Mesodermal cell (in vitro differentiated cells): ENCODE measurements around the gene TUBB4B.
"Not testable (repeated sequence)": the region's sequence is repeated elsewhere in the genome, so short reads cannot be mapped to it uniquely, and the experiment has no call there.

Experiments used
- H3K27ac ChIP-seq: 2 replicates; pipeline ENCODE4 v1.7.0; 2013; ENCODE audit warnings: mild to moderate bottlenecking, low read depth, low read length, moderate library complexity; ENCODE audit not compliant: severe bottlenecking
- H3K36me3 ChIP-seq: 2 replicates; pipeline ENCODE4 v1.7.1; 2013; ENCODE audit warnings: mild to moderate bottlenecking, low read length, moderate library complexity; ENCODE audit not compliant: control insufficient read depth, insufficient read depth
- H3K4me1 ChIP-seq: one replicate; pipeline ENCODE4 v1.7.1; 2013; ENCODE audit warnings: mild to moderate bottlenecking, low read length; ENCODE audit not compliant: insufficient read depth, control insufficient read depth, poor library complexity, severe bottlenecking
- H3K4me3 ChIP-seq: 2 replicates; pipeline ENCODE4 v1.7.0; 2013; ENCODE audit warnings: low read length, control low read depth, mild to moderate bottlenecking; ENCODE audit not compliant: insufficient read depth, poor library complexity, severe bottlenecking; ENCODE audit errors: extremely low read depth
- H3K9me3 ChIP-seq: 2 replicates; pipeline ENCODE4 v1.7.1; 2013; ENCODE audit warnings: mild to moderate bottlenecking, low read length, moderate library complexity; ENCODE audit not compliant: control insufficient read depth
- WGBS, 2 experiments: methylation state at CpG; one replicate each; pipeline ENCODE4 v1.1.5; 2013; ENCODE audit warnings: missing lambda C conversion rate in 2 of 2; ENCODE audit not compliant: insufficient coverage in 2 of 2; 5-methylcytosine and 5-hydroxymethylcytosine counted together

The TUBB4B gene

GRCh38 chr9:137242269-137243203 is 1.4 kb downstream of the TUBB4B start:
- Histone ChIP-seq H3K36me3 (peaks cover 27% of the 10 kb centered on the region), H3K27ac (no peak overlapping the region), H3K4me1 (peaks cover 8% of the 10 kb centered on the region), H3K4me3 (peak overlapping the region; percentile 93), H3K9me3 (no peaks in the 10 kb centered on the region)
- WGBS, 2 experiments: 86 to 87% methylated on average over 34 to 35 of the region's 36 CpGs

DNA sequence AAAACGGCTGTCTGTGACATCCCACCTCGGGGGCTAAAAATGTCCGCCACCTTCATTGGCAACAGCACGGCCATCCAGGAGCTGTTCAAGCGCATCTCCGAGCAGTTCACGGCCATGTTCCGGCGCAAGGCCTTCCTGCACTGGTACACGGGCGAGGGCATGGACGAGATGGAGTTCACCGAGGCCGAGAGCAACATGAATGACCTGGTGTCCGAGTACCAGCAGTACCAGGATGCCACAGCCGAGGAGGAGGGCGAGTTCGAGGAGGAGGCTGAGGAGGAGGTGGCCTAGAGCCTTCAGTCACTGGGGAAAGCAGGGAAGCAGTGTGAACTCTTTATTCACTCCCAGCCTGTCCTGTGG is 2.2 kb downstream of the TUBB4B start:
- WGBS, 2 experiments: 95 to 98% methylated on average over 7 to 10 of the region's 18 CpGs
- H3K4me1 ChIP-seq, H3K4me3 ChIP-seq, H3K9me3 ChIP-seq, H3K27ac ChIP-seq: not testable (repeated sequence)
- H3K36me3 ChIP-seq: peaks cover 27% of the 10 kb centered on the region

DNA sequence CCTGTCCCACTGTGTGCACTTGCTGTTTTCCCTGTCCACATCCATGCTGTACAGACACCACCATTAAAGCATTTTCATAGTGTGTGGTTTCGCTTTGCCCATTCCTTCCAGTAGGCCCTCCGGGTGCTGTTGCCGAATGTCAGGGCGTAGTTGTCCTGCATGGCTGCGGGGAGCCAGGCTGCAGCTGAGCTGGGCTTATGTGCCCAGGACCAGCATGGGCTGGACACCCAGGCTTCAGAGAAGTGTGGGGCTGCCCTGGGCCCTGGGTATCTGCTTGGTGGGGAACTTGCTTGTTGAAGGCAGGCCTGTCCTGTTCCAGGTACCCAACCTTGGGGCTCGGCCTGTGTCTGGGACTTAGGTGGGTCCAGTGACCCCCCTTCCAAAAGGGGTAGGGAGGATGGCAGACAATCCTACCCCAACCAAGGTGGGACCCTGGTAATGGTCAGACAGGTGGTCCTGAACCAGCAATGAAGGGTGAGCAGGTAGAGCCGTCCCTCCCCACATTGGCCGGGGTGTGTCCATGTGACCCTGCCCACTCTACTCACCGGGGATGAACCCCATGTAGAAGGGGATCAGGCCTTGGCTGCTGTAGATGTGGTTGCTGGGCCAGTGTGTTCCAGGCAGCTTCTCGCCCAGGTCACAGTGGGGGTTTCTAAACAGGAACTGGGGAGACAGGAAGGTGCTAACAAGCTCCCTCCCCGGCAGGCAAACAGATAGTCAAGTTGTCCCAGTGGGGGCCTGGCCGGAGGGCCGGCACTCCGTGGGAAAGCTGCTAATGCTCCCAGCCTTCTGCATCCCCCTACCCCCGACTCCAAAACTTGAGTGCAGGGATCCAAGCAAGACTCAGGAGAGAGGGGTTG is 2.8 kb downstream of the TUBB4B start:
- Histone ChIP-seq H3K4me3 (no peak overlapping the region), H3K27ac (no peak overlapping the region), H3K4me1 (peaks cover 8% of the 10 kb centered on the region), H3K9me3 (no peaks in the 10 kb centered on the region), H3K36me3 (peaks cover 27% of the 10 kb centered on the region)
- 68 to 83% methylated on average over 10 to 13 of the region's 15 CpGs for WGBS, 2 experiments

DNA sequence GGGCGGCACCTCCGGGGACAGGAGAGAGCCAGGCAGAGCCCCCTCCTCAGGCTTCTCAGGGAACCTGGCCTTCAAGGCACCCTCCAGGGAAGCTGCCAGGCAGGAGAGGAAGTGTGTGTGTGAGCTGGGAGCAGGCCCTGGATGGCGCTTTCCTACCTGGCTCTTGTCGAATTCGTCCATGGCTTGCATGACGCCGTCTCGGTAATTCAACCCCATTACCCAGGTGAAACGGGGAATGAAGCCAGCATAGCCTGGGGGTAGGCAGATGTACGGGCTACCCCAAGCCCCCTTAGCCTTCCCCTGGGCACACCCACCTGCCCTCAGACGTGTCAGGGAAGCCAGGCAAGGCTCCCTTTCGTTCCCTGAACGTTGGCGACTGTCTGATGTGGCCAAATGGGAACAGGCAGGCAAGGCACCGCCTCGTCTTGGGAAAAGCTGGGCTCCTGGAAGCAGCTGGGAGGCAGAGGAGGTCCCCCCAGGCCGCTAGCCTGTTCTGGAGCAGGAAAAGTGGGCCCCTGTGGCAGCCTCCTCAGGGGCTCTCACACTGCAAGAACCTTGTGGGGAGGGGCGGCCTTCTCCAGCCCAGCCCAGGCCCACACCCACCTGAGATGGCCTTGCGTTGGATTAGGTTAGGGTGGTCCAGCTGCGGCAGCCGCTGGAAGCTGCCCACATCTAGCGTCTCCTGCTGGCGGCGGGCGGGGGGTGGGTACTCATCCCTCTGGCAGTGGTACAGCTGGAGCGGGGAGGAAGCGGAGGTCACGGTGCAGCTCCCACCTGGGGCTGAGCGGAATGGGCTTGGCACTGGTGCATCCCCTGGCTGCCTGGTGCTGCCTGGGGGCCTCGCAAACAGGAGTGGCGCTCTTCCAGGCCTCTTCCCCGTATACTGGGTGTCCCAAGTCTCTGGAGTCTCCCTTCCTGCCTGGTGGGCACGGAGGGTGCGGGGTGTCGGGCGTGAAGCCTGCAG is 3.7 kb downstream of the TUBB4B start:
- Histone ChIP-seq H3K4me3 (no peak overlapping the region), H3K36me3 (peaks cover 27% of the 10 kb centered on the region), H3K4me1 (peaks cover 8% of the 10 kb centered on the region), H3K27ac (no peak overlapping the region), H3K9me3 (no peaks in the 10 kb centered on the region)
- WGBS, 2 experiments: 76 to 79% methylated on average over 30 to 35 of the region's 36 CpGs

DNA sequence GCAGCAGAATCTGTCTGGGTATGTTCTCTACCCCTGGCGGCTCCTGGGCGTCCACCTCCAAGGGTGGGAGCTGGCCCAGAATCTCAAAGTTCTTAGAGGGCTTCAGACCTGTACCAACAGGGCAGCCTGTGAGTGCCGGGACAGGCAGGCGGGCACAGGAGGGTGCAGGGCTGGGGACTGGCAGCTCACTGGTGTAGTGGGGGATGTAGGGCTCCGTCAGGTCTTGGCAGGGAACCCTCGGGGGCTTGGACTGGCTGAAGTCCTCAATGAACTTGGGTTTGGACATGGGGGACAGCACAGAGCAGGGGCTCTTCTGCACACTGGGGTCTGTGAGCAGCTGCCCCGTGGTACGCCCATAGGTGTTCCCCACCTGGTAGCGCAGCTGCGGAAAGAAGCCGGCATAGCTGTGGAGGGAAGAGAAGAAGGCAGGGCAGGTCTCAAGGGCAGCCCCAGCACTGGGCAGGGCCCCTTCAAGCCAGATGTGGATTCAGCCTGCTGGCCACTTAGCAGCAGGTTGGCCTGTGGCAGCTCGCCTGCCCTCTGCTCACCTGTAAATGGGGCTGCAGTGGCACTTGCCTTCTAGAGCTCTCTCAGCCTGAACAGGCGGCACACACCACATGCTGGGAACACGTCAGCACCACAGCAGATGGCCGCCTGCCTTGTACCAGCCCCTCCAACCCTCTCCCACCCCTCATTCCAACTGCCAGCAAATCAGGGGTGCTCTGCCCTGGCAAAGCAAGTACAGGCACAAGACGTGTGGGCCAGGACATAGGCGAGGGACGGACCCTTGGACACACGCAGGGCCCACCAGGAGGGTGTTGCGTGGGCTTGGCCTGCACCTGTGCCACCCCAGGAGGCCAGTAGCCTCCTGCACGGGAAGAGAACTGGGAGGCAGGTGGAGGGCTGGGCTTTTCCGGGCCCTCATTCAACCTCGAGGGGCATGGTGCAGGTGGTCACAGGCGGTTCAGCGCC is 4.6 kb downstream of the TUBB4B start:
- Histone ChIP-seq H3K4me1 (peaks cover 8% of the 10 kb centered on the region), H3K4me3 (no peak overlapping the region), H3K27ac (no peak overlapping the region), H3K9me3 (no peaks in the 10 kb centered on the region), H3K36me3 (peaks cover 27% of the 10 kb centered on the region)
- 92 to 96% methylated on average over 20 to 25 of the region's 25 CpGs for WGBS, 2 experiments

GRCh38 chr9:137247135-137247915 is 6.2 kb downstream of the TUBB4B start:
- whole genome bisulfite sequencing, 2 experiments: 75 to 78% methylated on average over 13 to 19 of the region's 20 CpGs
- H3K27ac ChIP-seq: no peak overlapping the region
- peaks cover 10% of the 10 kb centered on the region for H3K4me1 ChIP-seq
- H3K4me3 ChIP-seq: no peak overlapping the region
- no peaks in the 10 kb centered on the region for H3K9me3 ChIP-seq
- H3K36me3 ChIP-seq: peaks cover 18% of the 10 kb centered on the region

DNA sequence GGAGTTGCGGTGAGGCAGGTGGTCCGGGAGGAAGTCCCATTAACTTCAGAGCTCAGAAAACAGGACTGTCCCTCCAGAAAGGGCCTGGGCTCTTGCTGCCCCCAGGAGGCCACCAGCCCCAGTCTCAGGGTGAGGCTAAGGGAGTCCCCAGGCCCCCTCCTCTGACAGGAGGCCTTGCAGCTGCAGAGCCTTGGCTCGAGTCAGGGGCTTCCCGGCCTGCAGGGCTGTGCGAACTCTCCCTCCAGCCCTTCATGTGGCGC is 6.8 kb downstream of the TUBB4B start:
- peaks cover 13% of the 10 kb centered on the region for H3K36me3 ChIP-seq
- peaks cover 5% of the 10 kb centered on the region for H3K4me1 ChIP-seq
- no peak overlapping the region for H3K27ac ChIP-seq
- no peak overlapping the region for H3K4me3 ChIP-seq
- H3K9me3 ChIP-seq: no peaks in the 10 kb centered on the region
- 85 to 86% methylated on average over 2 of the region's 6 CpGs for WGBS, 2 experiments

- WGBS, 2 experiments: 86 to 88% methylated on average over 12 to 16 of the region's 18 CpGs
- Histone ChIP-seq H3K36me3 (no peaks in the 10 kb centered on the region), H3K4me3 (no peak overlapping the region), H3K9me3 (no peaks in the 10 kb centered on the region), H3K4me1 (peaks cover 10% of the 10 kb centered on the region), H3K27ac (no peak overlapping the region)
Observed at GRCh38 chr9:137250329-137251193, 9.5 kb downstream of the TUBB4B start.

DNA sequence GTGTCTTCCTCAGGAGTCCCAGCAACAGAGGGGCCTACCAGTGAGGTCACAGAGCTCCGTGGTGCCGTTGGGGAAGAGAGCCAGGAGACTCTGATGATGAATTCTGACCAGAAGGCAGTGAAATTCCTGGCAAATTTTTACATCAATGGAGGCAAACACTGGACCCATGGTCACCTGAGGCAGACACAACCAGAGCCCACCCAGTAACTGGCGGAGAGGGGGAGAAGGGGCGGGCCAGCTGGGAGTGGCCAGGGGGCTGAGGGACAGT is 10.0 kb downstream of the TUBB4B start, which contains the start of gene STPG3:
TSS of gene STPG3 (plus strand) at position 93 of the 268 bp plus-strand sequence. CDS start at position 94, 1 bp downstream.
- Histone ChIP-seq H3K4me1 (peaks cover 10% of the 10 kb centered on the region), H3K4me3 (no peak within 1 kb of the TSS), H3K27ac (no peak within 1 kb of the TSS), H3K36me3 (peaks cover 3% of the 10 kb centered on the region), H3K9me3 (no peaks in the 10 kb centered on the region)
- WGBS, 2 experiments: 70 to 76% methylated on average over 2 to 3 of the region's 4 CpGs
